SH-SY5Y (cell line): ENCODE results near the gene NCF2.

ENCODE experiments used
- GATA2 ChIP-seq: IDR thresholded peaks from 2 replicates; pipeline ENCODE4 v1.6.1; 2011; ENCODE audit warnings: mild to moderate bottlenecking, low read depth, low read length
- GATA3 ChIP-seq: IDR thresholded peaks from 2 replicates; pipeline ENCODE4 v1.6.1; 2011; ENCODE audit warnings: low read depth, mild to moderate bottlenecking, low read length, moderate library complexity

DNA sequence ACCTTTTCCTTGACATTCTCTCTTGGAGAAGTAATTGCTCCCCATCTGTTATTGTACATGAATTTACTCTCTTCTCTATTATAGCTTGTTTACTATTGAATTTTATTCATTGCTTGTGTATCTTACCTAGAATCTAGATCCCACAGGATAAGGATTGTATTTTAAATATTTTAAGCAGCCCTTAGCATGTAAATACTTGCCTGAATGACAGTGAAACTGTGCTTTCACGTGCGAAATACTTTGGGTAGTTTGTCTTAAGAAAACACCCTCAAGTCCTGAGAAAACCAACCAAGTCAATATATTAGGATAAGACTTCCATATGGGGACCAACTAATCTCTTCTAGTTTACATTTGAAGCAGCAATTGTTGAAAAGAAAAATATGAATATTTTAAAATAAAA lies 30.1 kb upstream of the NCF2 start:
- TF ChIP-seq GATA2 (no peak), GATA3 (no peak)
